ENCODE data around the gene KYNU. TPM values are rescaled to one million over a fixed set of nuclear protein-coding genes. Genes with fewer than 3 reads are reported as not detected.
A peak's percentile ranks its signal among the peaks of the same experiment; 100 is the strongest.
"Not testable (repeated sequence)": the region's sequence is repeated elsewhere in the genome, so short reads cannot be mapped to it uniquely, and the experiment has no call there.

Gene KYNU
- total RNA-seq, 3 donors from 2014 or later: 1.7 to 3.3 (median 2.7) TPM

DNA sequence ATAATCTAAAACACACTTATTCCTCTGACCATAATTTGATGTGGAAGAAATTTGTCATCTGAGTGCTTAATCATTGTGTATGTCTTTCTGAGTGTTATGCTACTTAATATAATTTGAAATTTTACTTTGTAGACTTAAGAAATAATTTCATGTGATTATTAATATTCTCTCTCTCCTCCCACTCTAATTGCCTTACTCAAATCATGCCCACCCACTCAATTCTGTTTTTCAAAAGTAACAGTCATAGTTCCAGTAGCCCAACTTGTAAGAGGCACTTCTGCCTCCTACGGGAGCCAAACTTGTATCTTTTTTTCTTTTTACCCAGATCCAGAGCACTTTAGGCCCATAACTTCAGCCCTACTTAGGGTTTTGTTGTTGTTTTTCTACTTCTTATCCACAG is 18.5 kb upstream of the KYNU start:
- no peaks in the 10 kb centered on the region for H3K36me3 ChIP-seq (ENCODE audit: low read depth)
- no peaks in the 10 kb centered on the region for H3K4me1 ChIP-seq (ENCODE audit: low read depth)
- no peak for ATAC-seq
- no peaks in the 10 kb centered on the region for H3K9me3 ChIP-seq
- intact Hi-C loops (cut with DNase I, micrococcal nuclease): no loop called here
- no peak overlapping the region for H3K4me3 ChIP-seq
- TF ChIP-seq, protein P1, sequence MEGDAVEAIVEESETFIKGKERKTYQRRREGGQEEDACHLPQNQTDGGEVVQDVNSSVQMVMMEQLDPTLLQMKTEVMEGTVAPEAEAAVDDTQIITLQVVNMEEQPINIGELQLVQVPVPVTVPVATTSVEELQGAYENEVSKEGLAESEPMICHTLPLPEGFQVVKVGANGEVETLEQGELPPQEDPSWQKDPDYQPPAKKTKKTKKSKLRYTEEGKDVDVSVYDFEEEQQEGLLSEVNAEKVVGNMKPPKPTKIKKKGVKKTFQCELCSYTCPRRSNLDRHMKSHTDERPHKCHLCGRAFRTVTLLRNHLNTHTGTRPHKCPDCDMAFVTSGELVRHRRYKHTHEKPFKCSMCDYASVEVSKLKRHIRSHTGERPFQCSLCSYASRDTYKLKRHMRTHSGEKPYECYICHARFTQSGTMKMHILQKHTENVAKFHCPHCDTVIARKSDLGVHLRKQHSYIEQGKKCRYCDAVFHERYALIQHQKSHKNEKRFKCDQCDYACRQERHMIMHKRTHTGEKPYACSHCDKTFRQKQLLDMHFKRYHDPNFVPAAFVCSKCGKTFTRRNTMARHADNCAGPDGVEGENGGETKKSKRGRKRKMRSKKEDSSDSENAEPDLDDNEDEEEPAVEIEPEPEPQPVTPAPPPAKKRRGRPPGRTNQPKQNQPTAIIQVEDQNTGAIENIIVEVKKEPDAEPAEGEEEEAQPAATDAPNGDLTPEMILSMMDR (IDR thresholded peaks at IDR 0.05): no peak
- DNase-seq: no peak

DNA sequence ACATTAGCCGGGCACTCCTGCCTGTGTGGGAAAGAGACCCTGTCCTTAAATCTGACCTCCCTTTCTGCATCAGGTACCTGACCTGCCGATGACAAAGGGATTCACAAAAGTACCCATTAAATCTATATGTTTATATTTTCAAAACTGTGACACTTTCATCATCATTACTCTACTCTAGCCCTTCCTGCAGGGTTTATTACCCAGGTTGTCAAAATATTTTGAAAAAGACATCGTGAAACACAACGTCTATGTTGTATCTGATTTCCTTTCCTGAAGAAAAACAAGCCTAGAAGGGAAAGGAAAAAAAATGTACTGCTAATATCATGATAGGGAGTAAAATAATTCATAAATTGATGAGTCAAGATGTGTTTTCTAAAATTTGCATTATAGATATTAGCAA is 15.2 kb upstream of the KYNU start:
- intact Hi-C loops (cut with DNase I, micrococcal nuclease): no loop called here
- H3K4me3 ChIP-seq: no peak overlapping the region
- no peaks in the 10 kb centered on the region for H3K36me3 ChIP-seq (ENCODE audit: low read depth)
- DNase-seq (no peak), ATAC-seq (no peak)
- H3K9me3 ChIP-seq: no peaks in the 10 kb centered on the region
- TF ChIP-seq, protein P1 (IDR thresholded peaks at IDR 0.05): no peak
- H3K4me1 ChIP-seq (ENCODE audit: low read depth): no peaks in the 10 kb centered on the region

DNA sequence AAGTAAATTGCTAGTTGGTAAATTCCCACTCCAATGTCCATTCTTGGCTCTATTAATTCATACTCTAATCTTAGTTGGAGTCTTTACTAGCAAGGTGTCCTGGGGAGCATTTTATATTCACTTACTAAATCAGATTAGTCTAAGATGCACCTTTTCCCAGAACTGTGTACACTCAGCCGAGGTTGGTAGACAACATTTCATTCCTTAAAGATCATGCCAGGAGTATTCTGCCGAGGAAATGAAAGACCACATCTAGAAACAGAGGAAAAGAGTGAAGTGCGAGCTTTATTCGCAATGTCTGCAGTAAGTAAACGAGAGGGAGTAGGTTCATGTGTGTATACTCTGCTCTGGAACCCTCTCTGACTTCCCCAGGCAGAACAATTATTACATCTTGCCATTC is 14.6 kb upstream of the KYNU start:
- TF ChIP-seq, protein P1 (IDR thresholded peaks at IDR 0.05): no peak
- no peak overlapping the region for H3K4me3 ChIP-seq
- H3K4me1 ChIP-seq (ENCODE audit: low read depth): no peaks in the 10 kb centered on the region
- intact Hi-C loops (cut with DNase I, micrococcal nuclease): no loop called here
- no peaks in the 10 kb centered on the region for H3K36me3 ChIP-seq (ENCODE audit: low read depth)
- DNase-seq: no peak
- H3K9me3 ChIP-seq: no peaks in the 10 kb centered on the region
- ATAC-seq: no peak

DNA sequence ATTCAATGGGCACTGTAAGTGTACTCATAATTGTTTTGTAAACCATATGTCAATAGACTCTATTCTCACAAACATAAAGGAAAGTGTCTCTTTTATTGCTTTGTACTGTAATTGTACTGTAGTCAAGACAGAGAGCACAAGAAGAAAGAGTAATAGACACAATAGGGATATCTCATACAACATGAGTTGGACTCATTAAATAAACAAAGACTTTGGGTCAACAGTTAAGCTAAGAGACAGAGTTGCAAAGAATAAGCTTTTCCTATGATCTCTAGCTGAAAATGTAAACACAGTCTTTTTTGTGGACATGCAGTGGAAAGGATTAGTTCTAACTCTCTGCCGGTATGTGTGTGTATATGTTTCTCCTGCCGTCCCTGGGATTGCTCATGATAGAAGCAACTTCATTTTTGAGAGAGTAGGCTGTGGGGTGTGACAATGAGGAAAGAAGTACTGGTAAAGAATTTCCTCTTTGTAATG is 13.9 kb upstream of the KYNU start:
- H3K4me3 ChIP-seq: no peak overlapping the region
- peaks cover 5% of the 10 kb centered on the region for H3K4me1 ChIP-seq (ENCODE audit: low read depth)
- TF ChIP-seq, protein P1 (IDR thresholded peaks at IDR 0.05): no peak
- ATAC-seq (peak; percentile 22), DNase-seq (no peak)
- intact Hi-C loops (cut with DNase I, micrococcal nuclease): no loop called here
- no peaks in the 10 kb centered on the region for H3K36me3 ChIP-seq (ENCODE audit: low read depth)
- no peaks in the 10 kb centered on the region for H3K9me3 ChIP-seq

DNA sequence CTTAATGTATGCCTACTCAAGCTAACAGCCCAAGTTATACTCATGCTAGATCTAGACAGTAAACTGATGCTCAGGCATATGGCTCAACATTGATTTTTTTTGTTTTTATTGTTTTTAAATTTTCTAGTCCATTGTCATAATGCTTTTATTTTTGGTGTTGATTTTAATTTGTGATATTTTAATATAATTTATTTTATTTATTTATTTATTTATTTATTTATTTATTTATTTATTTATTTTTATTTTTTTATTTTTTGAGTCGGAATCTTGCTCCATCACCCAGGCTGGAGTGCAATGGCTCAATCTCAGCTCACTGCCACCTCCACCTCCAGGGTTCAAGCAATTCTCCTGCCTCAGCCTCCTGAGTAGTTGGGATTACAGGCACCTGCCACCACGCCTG is 12.9 kb upstream of the KYNU start:
- intact Hi-C loops (cut with DNase I, micrococcal nuclease); H3K4me3 ChIP-seq; DNase-seq; H3K9me3 ChIP-seq; H3K36me3 ChIP-seq (ENCODE audit: low read depth); ATAC-seq: not testable (repeated sequence)
- H3K4me1 ChIP-seq (ENCODE audit: low read depth): peaks cover 13% of the 10 kb centered on the region

DNA sequence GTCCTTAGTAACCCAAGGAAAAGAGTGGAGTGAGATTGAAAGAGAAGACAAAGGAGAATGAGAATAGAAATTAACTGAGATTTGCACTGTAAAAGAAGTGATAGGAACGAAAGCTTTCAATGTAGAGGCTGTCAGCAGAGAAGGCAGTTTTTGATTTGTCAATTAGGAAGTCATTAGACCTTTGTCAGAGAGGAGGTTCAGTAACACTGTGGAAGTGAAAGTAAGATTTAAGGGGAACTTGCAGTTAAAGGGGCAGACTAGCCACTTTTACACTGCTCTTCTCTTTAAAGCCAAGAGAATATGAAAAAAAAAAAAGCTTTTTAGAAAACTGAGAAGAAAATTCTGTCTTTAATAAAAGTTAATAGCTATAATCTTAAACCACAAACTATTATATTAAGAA is 11.5 kb upstream of the KYNU start:
- ATAC-seq: peak; percentile 19
- DNase-seq: no peak
- Histone ChIP-seq H3K36me3 (ENCODE audit: low read depth) (no peaks in the 10 kb centered on the region), H3K9me3 (no peaks in the 10 kb centered on the region), H3K4me3 (no peak overlapping the region), H3K4me1 (ENCODE audit: low read depth) (peaks cover 14% of the 10 kb centered on the region)
- TF ChIP-seq, protein P1 (IDR thresholded peaks at IDR 0.05): no peak
- intact Hi-C loops (cut with DNase I, micrococcal nuclease): no loop called here
